Right hindlimb (tissue), 1 donor: ENCODE measurements around the gene ASB5.
"Not testable (repeated sequence)": the region's sequence is repeated elsewhere in the genome, so short reads cannot be mapped to it uniquely, and the experiment has no call there.

Experiments used
- DNase-seq: peaks from one replicate; pipeline ENCODE4 v3.0.0-alpha.2; 2018

The ASB5 gene

DNA sequence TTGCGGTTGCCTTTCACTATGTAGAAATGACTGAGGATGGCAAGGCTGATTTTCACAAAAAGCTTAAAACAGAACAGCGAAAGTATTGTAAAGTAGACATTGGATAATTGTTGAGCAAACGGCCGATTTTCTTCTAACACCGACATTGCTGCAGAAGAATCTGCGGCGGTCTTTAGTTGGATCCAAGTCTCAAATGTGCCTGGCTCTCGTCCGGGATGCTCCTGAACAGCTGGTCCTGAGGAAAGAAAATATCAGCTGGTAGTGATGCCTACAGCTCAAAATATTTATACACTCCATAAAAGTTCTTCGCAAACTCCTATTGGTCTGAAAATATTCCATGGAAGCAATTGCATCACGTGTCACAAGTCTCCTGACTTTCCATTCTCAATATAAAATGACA is at the start of gene ASB5:
TSS of gene ASB5 (minus strand) at position 260 of the 400 bp plus-strand sequence. CDS start at position 146, 114 bp downstream.
- DNase-seq = no peak

GRCh38 chr4:176313596-176314336 is 44.7 kb upstream of the ASB5 start:
- no peak for DNase-seq

GRCh38 chr4:176309772-176310171 is 40.8 kb upstream of the ASB5 start:
- no peak for DNase-seq

GRCh38 chr4:176309046-176309445 is 40.0 kb upstream of the ASB5 start:
- no peak for DNase-seq

- DNase-seq = no peak
These were observed 39.4 kb upstream of the ASB5 start for GRCh38 chr4:176308441-176308840.

DNA sequence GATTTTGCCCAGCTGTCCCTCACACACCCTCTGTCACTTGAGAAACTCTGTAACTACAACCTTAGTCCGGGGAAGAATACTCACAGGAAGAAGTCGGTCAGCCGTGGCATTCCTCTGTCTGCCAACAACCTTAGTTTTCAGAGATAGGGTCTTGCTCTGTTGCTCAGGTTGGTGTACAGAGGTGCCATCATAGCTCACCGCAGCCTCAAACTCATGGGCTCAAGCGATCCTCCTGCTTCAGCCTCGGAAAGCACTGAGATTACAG is 38.6 kb upstream of the ASB5 start:
- DNase-seq = no peak

DNA sequence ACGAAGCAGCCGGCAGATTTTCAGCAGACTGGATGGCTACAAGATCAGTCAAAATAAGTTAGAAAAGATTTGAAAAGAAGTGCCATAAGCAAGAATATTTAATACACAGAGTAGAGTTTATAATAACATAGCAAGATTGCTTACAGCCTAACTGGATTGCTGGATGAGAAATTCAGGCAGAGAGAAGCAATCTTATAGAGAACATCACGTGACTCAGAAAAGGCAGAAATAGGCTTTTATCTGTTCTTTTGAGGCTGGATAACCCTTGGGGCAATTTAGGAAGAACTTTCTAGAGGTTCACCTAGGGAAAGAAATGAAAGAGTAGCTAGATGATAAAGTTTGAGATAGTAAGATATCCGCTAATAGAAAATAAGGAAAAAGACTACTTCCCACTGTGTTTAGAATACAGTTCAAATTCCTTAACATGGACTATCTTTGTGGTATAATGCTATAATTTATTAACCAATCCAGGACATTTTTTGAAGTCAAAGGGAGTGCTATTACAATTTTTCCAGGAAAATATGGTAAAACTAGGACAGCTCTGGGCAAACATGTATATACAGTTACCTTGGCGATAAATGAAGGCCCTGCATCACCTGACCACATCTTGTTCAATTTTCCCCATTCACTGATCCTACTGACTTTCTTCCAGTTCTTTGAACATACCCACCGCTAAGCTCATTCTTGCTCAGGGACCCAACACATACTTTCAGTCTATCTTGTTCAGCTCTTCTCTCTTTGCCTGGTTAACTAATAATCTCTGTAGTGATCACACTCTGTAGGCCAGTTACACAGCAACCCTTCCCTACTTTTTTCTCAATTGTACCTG is 38.0 kb upstream of the ASB5 start:
- DNase-seq = no peak

DNA sequence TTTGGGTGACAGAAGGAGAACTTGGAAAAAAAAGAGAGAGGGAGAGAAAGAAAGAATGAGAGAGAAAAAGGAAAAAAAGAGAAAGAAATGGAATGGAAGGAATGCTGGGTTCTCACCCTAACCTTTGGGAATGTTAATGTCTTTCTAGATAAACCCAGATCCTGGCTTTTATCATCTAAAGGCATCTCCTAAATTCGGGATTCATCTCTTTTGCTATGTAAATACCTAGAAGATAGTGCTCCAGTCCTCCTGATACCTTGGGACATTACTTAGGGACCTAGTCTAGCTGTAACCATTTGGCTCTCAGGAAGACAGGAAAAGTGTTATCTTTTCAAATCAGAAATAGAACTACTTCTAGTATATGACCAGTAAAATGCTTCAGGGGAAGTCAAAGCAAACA is 34.9 kb upstream of the ASB5 start:
- no peak for DNase-seq

GRCh38 chr4:176302283-176303275 is 33.6 kb upstream of the ASB5 start:
- no peak for DNase-seq

- DNase-seq = no peak
These were observed 31.5 kb upstream of the ASB5 start for GRCh38 chr4:176300565-176300964.

GRCh38 chr4:176300036-176300435 is 31.0 kb upstream of the ASB5 start:
- no peak for DNase-seq

GRCh38 chr4:176298664-176299063 is 29.6 kb upstream of the ASB5 start:
- DNase-seq = no peak

DNA sequence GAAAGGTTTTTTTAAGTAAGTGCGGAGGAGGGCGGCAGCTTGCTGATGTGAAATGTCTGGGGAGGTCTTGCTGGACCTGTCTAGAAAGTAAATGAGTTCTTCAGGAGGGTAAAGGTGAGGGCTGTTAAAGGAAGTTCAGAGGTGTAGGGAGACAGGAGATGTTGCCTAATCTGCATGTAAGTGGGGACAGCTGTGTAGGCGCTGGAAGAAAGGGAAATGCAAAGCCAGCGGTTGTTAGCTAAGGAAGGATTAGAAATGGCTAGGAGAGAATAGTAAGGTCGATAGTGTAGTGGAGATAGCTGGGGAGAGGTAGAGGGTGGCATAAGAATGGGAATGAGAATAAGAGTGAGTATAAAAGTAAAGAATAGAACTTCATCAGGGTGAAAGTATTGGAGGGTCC is 26.9 kb upstream of the ASB5 start:
- not testable (repeated sequence) for DNase-seq

DNA sequence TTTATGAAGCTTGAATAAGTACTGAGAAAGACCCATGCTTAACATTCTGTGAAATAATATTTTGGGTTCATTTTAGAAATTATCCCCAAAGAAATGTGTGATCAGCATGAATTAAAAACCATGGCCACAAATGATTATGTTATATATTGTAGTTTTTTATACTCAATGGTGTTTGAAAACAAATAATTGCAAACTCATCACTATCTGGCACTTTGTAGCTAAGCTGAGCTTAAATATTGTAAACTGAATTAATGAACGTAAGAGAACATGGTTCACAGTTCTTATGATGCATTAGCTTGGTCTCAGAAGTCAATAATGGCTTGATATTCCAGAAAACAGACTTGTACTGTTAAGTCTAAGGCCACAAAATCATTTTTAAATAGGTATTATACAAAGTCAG is 24.6 kb upstream of the ASB5 start:
- no peak for DNase-seq

GRCh38 chr4:176292920-176293319 is 23.9 kb upstream of the ASB5 start:
- no peak for DNase-seq

- DNase-seq = no peak
These were observed 22.7 kb upstream of the ASB5 start for GRCh38 chr4:176291748-176292147.

GRCh38 chr4:176290520-176290919 is 21.5 kb upstream of the ASB5 start:
- DNase-seq = no peak

- no peak for DNase-seq
These were observed 20.5 kb upstream of the ASB5 start for GRCh38 chr4:176289561-176289960.

- no peak for DNase-seq
These were observed 19.0 kb upstream of the ASB5 start for GRCh38 chr4:176288020-176288419.

GRCh38 chr4:176287546-176287945 is 18.5 kb upstream of the ASB5 start:
- no peak for DNase-seq

- DNase-seq = no peak
These were observed 17.7 kb upstream of the ASB5 start for GRCh38 chr4:176286728-176287127.

- not testable (repeated sequence) for DNase-seq
These were observed 10.5 kb upstream of the ASB5 start for GRCh38 chr4:176279560-176279959.
